Endothelial cell of umbilical vein (primary cell): ENCODE results near the gene EEF1AKMT2. TPM values are rescaled to one million over a fixed set of nuclear protein-coding genes. Genes with fewer than 3 reads are reported as not detected.

Experiments used
- BruUV-seq: library from RNA; stranded (reverse); fragments of 400-500 nt; replicated peaks from 2 replicates; lab custom pipeline; 2021; lab: Mats Ljungman, UMichigan
- CTCF ChIA-PET: fragments of 300-600, 350-600 bp; sonication (Branson Sonifier 250); formaldehyde crosslinking; loops from one replicate; lab custom pipeline; 2021; ENCODE audit warnings: antibody characterized with exemption, inconsistent platforms; lab: Charles Lee
- POLR2A ChIA-PET: fragments of 300-600, 350-600 bp; sonication (Branson Sonifier 250); formaldehyde crosslinking; loops from one replicate; lab custom pipeline; 2021; ENCODE audit warnings: antibody characterized with exemption, inconsistent platforms; lab: Charles Lee
- DNase-seq: peaks from one replicate; pipeline ENCODE4 v3.0.0-alpha.2; 2011; ENCODE audit warnings: low read depth, low spot score
- FAIRE-seq: peaks from 2 replicates; lab custom pipeline; 2011; peaks lifted over from hg19 to GRCh38; lab: Jason Lieb, UNC
- H2AFZ ChIP-seq: 2 replicates; pipeline ENCODE4 v1.6.0; 2012; ENCODE audit warnings: low read depth, low read length, control low read depth, inconsistent platforms
- H3K27ac ChIP-seq: 2 replicates; pipeline ENCODE4 v1.5.1; 2011; ENCODE audit warnings: low read depth, mild to moderate bottlenecking, control low read depth, low read length, moderate library complexity; ENCODE audit not compliant: insufficient read depth
- H3K27me3 ChIP-seq, 2 experiments: 2 replicates each; pipeline versions ENCODE4 v1.6.0 to v1.6.1; 2011; ENCODE audit warnings: low read length in 2 of 2, mixed read lengths in 1 of 2; ENCODE audit not compliant: control insufficient read depth in 2 of 2, insufficient read depth in 2 of 2
- H3K36me3 ChIP-seq, 2 experiments: 2 replicates in 1 of 2; 3 replicates in 1 of 2; pipeline ENCODE4 v1.5.1; 2011; ENCODE audit warnings: low read length in 2 of 2, mild to moderate bottlenecking in 1 of 2, moderate library complexity in 1 of 2; ENCODE audit not compliant: control insufficient read depth in 2 of 2, insufficient read depth in 2 of 2; ENCODE audit errors: extremely low read depth in 1 of 2
- H3K4me1 ChIP-seq: 3 replicates; pipeline ENCODE4 v1.5.1; 2011; ENCODE audit warnings: mild to moderate bottlenecking, low read length; ENCODE audit not compliant: control insufficient read depth, insufficient read depth; ENCODE audit errors: extremely low read depth
- H3K4me2 ChIP-seq: 2 replicates; pipeline ENCODE4 v1.6.1; 2011; ENCODE audit warnings: low read length, control low read depth, mixed read lengths; ENCODE audit not compliant: insufficient read depth
- H3K4me3 ChIP-seq, 3 experiments: fragments of 200-600 bp in 1 of 3; sonication (generic), shearing (Covaris generic) in 1 of 3; replicated peaks in 1 of 3; 2 replicates each; pipeline ENCODE4 v1.5.1; 2011 to 2016; ENCODE audit warnings: control low read depth in 3 of 3, low read length in 3 of 3, mild to moderate bottlenecking in 2 of 3, inconsistent platforms in 1 of 3, low read depth in 1 of 3, moderate library complexity in 1 of 3; ENCODE audit not compliant: insufficient read depth in 1 of 3
- H3K79me2 ChIP-seq: 2 replicates; pipeline ENCODE4 v1.6.0; 2012; ENCODE audit warnings: low read length, inconsistent platforms; ENCODE audit not compliant: control insufficient read depth, insufficient read depth
- H3K9ac ChIP-seq: replicated peaks from 2 replicates; pipeline ENCODE3; 2011; ENCODE audit warnings: low read length, control low read depth; ENCODE audit not compliant: insufficient read depth; ENCODE audit errors: extremely low read depth
- H3K9me1 ChIP-seq: replicated peaks from 3 replicates; pipeline ENCODE4 v1.6.0; 2011; ENCODE audit warnings: mild to moderate bottlenecking, low read length; ENCODE audit not compliant: control insufficient read depth, insufficient read depth; ENCODE audit errors: extremely low read depth
- H3K9me3 ChIP-seq: replicated peaks from 2 replicates; pipeline ENCODE4 v1.5.1; 2012; ENCODE audit warnings: low read length, inconsistent platforms; ENCODE audit not compliant: control insufficient read depth, insufficient read depth
- H4K20me1 ChIP-seq: replicated peaks from 2 replicates; pipeline ENCODE3; 2011; ENCODE audit warnings: mild to moderate bottlenecking, low read length; ENCODE audit not compliant: control insufficient read depth, insufficient read depth; ENCODE audit errors: extremely low read depth
- EZH2 ChIP-seq: IDR thresholded peaks from 2 replicates; pipeline ENCODE4 v1.6.1; 2012; ENCODE audit warnings: borderline replicate concordance, low read depth, mild to moderate bottlenecking, moderate library complexity, low read length, inconsistent platforms; ENCODE audit not compliant: severe bottlenecking
- FOS ChIP-seq: IDR thresholded peaks from 2 replicates; pipeline ENCODE4 v1.6.1; 2011; ENCODE audit warnings: mild to moderate bottlenecking, low read length, moderate library complexity, borderline replicate concordance; ENCODE audit not compliant: insufficient read depth
- GATA2 ChIP-seq: IDR thresholded peaks from 2 replicates; pipeline ENCODE4 v1.7.0; 2011; ENCODE audit warnings: low read depth, mild to moderate bottlenecking, moderate library complexity, mixed read lengths, low read length; ENCODE audit not compliant: insufficient read length, insufficient read depth
- JUN ChIP-seq: IDR thresholded peaks from 2 replicates; pipeline ENCODE4 v1.6.1; 2011; ENCODE audit warnings: borderline replicate concordance, low read depth; ENCODE audit not compliant: insufficient read length, insufficient read depth
- MYC ChIP-seq: IDR thresholded peaks from one replicate; pipeline ENCODE4 v1.6.1; 2011; ENCODE audit warnings: mild to moderate bottlenecking, low read depth, low read length
- POLR2A ChIP-seq: IDR thresholded peaks from 2 replicates; pipeline ENCODE4 v1.6.1; 2012; ENCODE audit warnings: low read depth, mild to moderate bottlenecking, control low read depth, low read length
- dilution Hi-C: fragments of 300-500 bp; cut with MboI; formaldehyde crosslinking; loops from one replicate; pipeline ENCODE4 v1.15.0; 2019; ENCODE audit warnings: low sequenced_read_pairs; ENCODE audit not compliant: extremely low pct_ligation_motif_present
- intact Hi-C: fragments of 100-400 bp; cut with micrococcal nuclease; formaldehyde crosslinking; loops from one replicate; pipeline ENCODE4 v1.10.0; 2022
- polyA plus RNA-seq, 4 experiments: library from polyadenylated mRNA; depleted of rRNA in 3 of 4; stranded (reverse) in 3 of 4; unstranded in 1 of 4; fragments of >200 nt; gene quantifications; 2 replicates each; pipeline versions ENCODE4 v1.2.1 to v1.2.3, GENCODE V29; 2011 to 2012; ENCODE audit warnings: missing spikeins in 1 of 4
- total RNA-seq: library from RNA; stranded (reverse); gene quantifications from 2 replicates; pipeline ENCODE4 v1.2.3, GENCODE V29; 2021
- TF ChIP-seq, protein P1 (sequence below), 2 donors: IDR thresholded peaks; 1 replicate in 1 of 2; 2 replicates in 1 of 2; pipeline ENCODE4 v1.5.1; 2011; ENCODE audit warnings: low read length in 2 of 2, mild to moderate bottlenecking in 2 of 2, moderate library complexity in 2 of 2, control low read depth in 1 of 2, inconsistent platforms in 1 of 2, low read depth in 1 of 2; ENCODE audit not compliant: insufficient read depth in 1 of 2; ENCODE audit errors: extremely low read depth in 1 of 2

Gene EEF1AKMT2
- total and polyA plus RNA-seq, 2 donors (not counting 3 experiments of a cell fraction or from before 2014, with no cell fraction given), result 8.5 to 21.3 TPM

DNA sequence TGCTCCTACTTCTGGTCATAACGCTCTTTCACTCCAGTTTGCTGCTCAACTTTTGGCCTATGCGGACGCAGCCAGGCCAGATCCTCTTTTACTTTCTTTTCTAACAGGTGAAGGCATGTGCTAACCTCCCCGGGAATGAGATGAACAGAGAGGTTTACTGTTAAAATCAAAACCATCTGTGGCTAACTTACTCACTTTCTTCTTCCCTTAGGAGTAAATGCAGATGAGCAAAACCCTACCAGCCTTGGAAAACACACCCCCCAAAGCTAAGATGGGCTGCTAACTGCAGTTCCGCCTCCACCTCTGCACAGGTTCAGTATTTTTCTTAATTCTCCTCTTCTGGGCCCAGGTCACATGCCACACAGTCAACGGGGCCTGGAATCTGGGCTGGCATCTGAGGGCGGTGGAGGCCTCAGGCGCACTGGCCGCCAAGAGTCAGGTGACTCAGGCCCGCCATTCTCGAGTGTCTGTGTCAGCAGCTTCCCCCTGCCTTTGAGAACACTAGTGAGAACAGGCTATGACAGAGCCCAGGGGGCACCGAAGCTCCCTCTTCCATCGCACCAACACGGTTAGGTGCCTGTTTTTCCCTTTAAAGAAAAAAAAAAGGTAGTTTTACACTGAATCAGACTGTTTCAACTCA lies 58.6 kb downstream of the EEF1AKMT2 start:
- no peak for FAIRE-seq
- H3K9me3 ChIP-seq, result no peaks in the 10 kb centered on the region

More for the DNA sequence above, 58.6 kb downstream of the EEF1AKMT2 start:
- TF ChIP-seq JUN, result no peak
- TF ChIP-seq FOS, result no peak
- TF ChIP-seq, protein P1, sequence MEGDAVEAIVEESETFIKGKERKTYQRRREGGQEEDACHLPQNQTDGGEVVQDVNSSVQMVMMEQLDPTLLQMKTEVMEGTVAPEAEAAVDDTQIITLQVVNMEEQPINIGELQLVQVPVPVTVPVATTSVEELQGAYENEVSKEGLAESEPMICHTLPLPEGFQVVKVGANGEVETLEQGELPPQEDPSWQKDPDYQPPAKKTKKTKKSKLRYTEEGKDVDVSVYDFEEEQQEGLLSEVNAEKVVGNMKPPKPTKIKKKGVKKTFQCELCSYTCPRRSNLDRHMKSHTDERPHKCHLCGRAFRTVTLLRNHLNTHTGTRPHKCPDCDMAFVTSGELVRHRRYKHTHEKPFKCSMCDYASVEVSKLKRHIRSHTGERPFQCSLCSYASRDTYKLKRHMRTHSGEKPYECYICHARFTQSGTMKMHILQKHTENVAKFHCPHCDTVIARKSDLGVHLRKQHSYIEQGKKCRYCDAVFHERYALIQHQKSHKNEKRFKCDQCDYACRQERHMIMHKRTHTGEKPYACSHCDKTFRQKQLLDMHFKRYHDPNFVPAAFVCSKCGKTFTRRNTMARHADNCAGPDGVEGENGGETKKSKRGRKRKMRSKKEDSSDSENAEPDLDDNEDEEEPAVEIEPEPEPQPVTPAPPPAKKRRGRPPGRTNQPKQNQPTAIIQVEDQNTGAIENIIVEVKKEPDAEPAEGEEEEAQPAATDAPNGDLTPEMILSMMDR (IDR thresholded peaks at IDR 0.05; ENCODE audit: extremely low read depth in 1 of 2, insufficient read depth in 1 of 2, low read depth in 1 of 2, low read length in 2 of 2), result no peak
- no peak for TF ChIP-seq MYC
- TF ChIP-seq POLR2A, result no peak
- no peak for TF ChIP-seq GATA2
- TF ChIP-seq EZH2, result no peak
- H3K27ac ChIP-seq, result no peak overlapping the region
- H3K27me3 ChIP-seq, result no peaks in the 10 kb centered on the region
- no peak overlapping the region for H3K4me2 ChIP-seq
- H3K9me1 ChIP-seq, result no peaks in the 10 kb centered on the region
- no TSS peak for BruUV-seq
- no peak overlapping the region for H2AFZ ChIP-seq
- no peaks in the 10 kb centered on the region for H3K36me3 ChIP-seq
- H3K79me2 ChIP-seq, result peaks cover 15% of the 10 kb centered on the region
- dilution Hi-C loops, result no loop called here
- H3K4me1 ChIP-seq, result no peaks in the 10 kb centered on the region
- ChIA-PET POLR2A (no interaction called here), CTCF (interaction anchor here (1.2 to 2.9 kb wide), 3 partner anchors 8 to 193 kb away, joined by 3 to 11 read pairs (median 7); no protein-coding TSS in a partner anchor)
- no peak overlapping the region for H3K4me3 ChIP-seq
- H3K9ac ChIP-seq, result no peak overlapping the region
- no peaks in the 10 kb centered on the region for H4K20me1 ChIP-seq
- no peak for DNase-seq
- intact Hi-C loops, result no loop called here
